Activated CD8-positive, alpha-beta T cell treated with anti-CD3 and anti-CD28 coated beads for 36 hours (primary cell): ENCODE measurements around the gene SF3B6. TPM values are rescaled to one million over a fixed set of nuclear protein-coding genes. Genes with fewer than 3 reads are reported as not detected.
A peak's percentile ranks its signal among the peaks of the same experiment; 100 is the strongest.

ENCODE experiments used
- ATAC-seq: fragments of 200-7000 bp; cut with Tn5 transposase; one replicate; pipeline ENCODE4 v1.10.0; 2021; ENCODE audit warnings: mild to moderate bottlenecking, moderate library complexity
- CTCF ChIA-PET: fragments of 350-600 bp; sonication (Branson Sonifier 250); formaldehyde crosslinking; loops from one replicate; lab custom pipeline; 2021; ENCODE audit warnings: antibody characterized with exemption; lab: Charles Lee
- POLR2A ChIA-PET: fragments of 350-600 bp; sonication (Branson Sonifier 250); formaldehyde crosslinking; loops from one replicate; lab custom pipeline; 2021; ENCODE audit warnings: antibody characterized with exemption; lab: Charles Lee
- DNase-seq: peaks from one replicate; pipeline ENCODE4 v3.0.0-alpha.2; 2020
- H3K27ac Mint-ChIP-seq: one replicate; pipeline ENCODE4 v1.8.0; 2021; ENCODE audit warnings: mild to moderate bottlenecking, mixed read lengths
- H3K27me3 Mint-ChIP-seq: one replicate; pipeline ENCODE4 v1.8.0; 2021; ENCODE audit warnings: mixed read lengths
- H3K36me3 Mint-ChIP-seq: one replicate; pipeline ENCODE4 v1.8.0; 2021; ENCODE audit warnings: low read depth, mixed read lengths
- H3K4me1 Mint-ChIP-seq: one replicate; pipeline ENCODE4 v1.8.0; 2021; ENCODE audit warnings: low read depth, mixed read lengths
- H3K4me3 Mint-ChIP-seq: one replicate; pipeline ENCODE4 v1.8.0; 2021; ENCODE audit warnings: mild to moderate bottlenecking, moderate library complexity, mixed read lengths
- H3K9me3 Mint-ChIP-seq: one replicate; pipeline ENCODE4 v1.8.0; 2021; ENCODE audit warnings: mixed read lengths
- intact Hi-C: fragments of 100-400 bp; cut with micrococcal nuclease; formaldehyde crosslinking; loops from one replicate; pipeline ENCODE4 v1.10.0; 2022
- total RNA-seq, 2 experiments: library from RNA; stranded (reverse); gene quantifications; one replicate each; pipeline ENCODE4 v1.2.3, GENCODE V29; 2021
- TF ChIP-seq, protein P1 (sequence below): fragments of 200-600 bp; IDR thresholded peaks from one replicate; pipeline ENCODE4 v1.8.0; 2022; ENCODE audit warnings: antibody characterized with exemption, mild to moderate bottlenecking

Gene SF3B6
- total RNA-seq, 2 experiments from 2014 or later: 141 to 144 TPM

DNA sequence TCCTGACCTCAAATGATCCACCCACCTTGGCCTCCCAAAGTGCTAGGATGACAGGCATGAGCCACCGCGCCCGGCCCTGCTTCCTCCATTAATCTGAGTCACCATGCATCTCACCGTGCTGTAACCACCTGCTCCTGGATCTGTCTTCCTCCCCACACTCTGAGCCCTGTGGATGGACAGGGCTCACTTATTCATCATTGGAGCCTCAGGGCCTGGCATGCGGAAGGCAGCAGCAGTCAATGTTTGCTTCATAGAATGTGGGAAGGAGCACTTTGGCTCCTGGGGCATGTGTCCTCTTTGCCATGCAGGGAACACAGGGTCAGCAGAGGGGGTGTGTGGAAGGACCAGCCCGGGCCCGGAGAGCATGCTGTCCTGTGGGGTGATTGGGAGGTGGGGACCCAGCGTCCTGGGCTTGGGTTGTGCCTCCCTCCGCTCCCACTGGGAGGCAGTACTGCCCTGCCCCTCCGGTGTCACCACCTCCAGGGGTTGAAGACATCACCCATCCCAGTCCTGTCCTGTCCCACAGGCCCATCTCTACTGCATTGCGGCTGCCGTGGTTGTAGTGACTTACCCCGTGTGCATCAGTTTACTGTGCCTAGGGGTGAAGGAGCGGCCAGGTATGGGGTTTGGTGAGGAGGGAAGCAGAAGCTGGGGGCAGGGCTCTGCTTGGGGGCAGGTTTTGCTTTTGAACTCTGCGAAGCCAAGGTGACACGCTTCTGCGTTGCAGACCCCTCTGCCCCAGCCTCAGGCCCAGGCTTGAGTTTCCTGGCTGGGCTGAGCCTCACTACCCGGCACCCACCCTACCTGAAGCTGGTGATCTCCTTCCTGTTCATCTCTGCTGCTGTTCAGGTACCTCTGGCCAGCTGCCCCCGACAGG, 54.8 kb downstream of the SF3B6 start:
- DNase-seq: peak; percentile 43
- ChIA-PET POLR2A (no interaction called here), CTCF (interaction anchor here (1.2 to 1.3 kb wide), 2 partner anchors 63 to 142 kb away, joined by 4 read pairs; partner anchors contain the start of gene TP53I3)
- peaks cover 2% of the 10 kb centered on the region for H3K4me1 Mint-ChIP-seq
- peaks cover 9% of the 10 kb centered on the region for H3K36me3 Mint-ChIP-seq
- peak; percentile 84 for ATAC-seq
- no peaks in the 10 kb centered on the region for H3K27me3 Mint-ChIP-seq
- no peak overlapping the region for H3K27ac Mint-ChIP-seq
- no peaks in the 10 kb centered on the region for H3K9me3 Mint-ChIP-seq
- intact Hi-C loops: no loop called here
- H3K4me3 Mint-ChIP-seq: no peak overlapping the region
- TF ChIP-seq, protein P1, sequence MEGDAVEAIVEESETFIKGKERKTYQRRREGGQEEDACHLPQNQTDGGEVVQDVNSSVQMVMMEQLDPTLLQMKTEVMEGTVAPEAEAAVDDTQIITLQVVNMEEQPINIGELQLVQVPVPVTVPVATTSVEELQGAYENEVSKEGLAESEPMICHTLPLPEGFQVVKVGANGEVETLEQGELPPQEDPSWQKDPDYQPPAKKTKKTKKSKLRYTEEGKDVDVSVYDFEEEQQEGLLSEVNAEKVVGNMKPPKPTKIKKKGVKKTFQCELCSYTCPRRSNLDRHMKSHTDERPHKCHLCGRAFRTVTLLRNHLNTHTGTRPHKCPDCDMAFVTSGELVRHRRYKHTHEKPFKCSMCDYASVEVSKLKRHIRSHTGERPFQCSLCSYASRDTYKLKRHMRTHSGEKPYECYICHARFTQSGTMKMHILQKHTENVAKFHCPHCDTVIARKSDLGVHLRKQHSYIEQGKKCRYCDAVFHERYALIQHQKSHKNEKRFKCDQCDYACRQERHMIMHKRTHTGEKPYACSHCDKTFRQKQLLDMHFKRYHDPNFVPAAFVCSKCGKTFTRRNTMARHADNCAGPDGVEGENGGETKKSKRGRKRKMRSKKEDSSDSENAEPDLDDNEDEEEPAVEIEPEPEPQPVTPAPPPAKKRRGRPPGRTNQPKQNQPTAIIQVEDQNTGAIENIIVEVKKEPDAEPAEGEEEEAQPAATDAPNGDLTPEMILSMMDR: peak; percentile 38

GRCh38 chr2:24020244-24020643, 55.9 kb downstream of the SF3B6 start:
- intact Hi-C loops: no loop called here
- Mint-ChIP-seq H3K27ac (no peak overlapping the region), H3K4me1 (no peaks in the 10 kb centered on the region), H3K27me3 (no peaks in the 10 kb centered on the region), H3K4me3 (no peak overlapping the region), H3K36me3 (peaks cover 7% of the 10 kb centered on the region), H3K9me3 (no peaks in the 10 kb centered on the region)
- ATAC-seq (no peak), DNase-seq (no peak)
- ChIA-PET CTCF (interaction anchor here (1.2 kb wide), 1 partner anchor 64 kb away, joined by 4 read pairs; the partner anchor contains the start of gene TP53I3), POLR2A (no interaction called here)
- TF ChIP-seq, protein P1: no peak

DNA sequence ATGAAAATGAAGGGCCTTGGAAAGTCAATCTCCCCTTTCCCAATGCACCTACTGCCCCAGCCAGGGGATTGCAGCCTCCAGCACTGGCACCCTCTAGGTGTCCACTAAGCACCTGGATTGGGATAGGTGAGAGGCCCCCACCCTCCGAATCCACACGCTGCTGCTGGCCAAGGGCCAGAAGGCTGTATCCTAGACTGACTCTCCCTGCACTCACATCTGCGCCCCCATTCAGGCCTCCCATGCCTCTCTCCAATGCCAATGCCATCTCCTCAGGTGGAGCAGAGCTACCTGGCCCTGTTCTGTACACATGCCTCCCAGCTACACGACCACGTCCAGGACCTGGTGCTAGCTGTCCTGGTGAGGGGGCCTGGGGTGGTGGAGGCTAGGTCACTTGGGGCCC, 56.4 kb downstream of the SF3B6 start:
- Mint-ChIP-seq H3K27me3 (no peaks in the 10 kb centered on the region), H3K4me1 (no peaks in the 10 kb centered on the region), H3K27ac (no peak overlapping the region), H3K4me3 (no peak overlapping the region), H3K36me3 (peaks cover 7% of the 10 kb centered on the region), H3K9me3 (no peaks in the 10 kb centered on the region)
- ATAC-seq (no peak), DNase-seq (no peak)
- intact Hi-C loops: no loop called here
- ChIA-PET CTCF (interaction anchor here (1.2 kb wide), 1 partner anchor 64 kb away, joined by 4 read pairs; the partner anchor contains the start of gene TP53I3), POLR2A (no interaction called here)
- TF ChIP-seq, protein P1: no peak

GRCh38 chr2:24018241-24018640, 57.9 kb downstream of the SF3B6 start:
- H3K36me3 Mint-ChIP-seq: peaks cover 7% of the 10 kb centered on the region
- peaks cover 2% of the 10 kb centered on the region for H3K27me3 Mint-ChIP-seq
- DNase-seq (no peak), ATAC-seq (no peak)
- no peak overlapping the region for H3K27ac Mint-ChIP-seq
- H3K4me1 Mint-ChIP-seq: no peaks in the 10 kb centered on the region
- no peaks in the 10 kb centered on the region for H3K9me3 Mint-ChIP-seq
- intact Hi-C loops: no loop called here
- H3K4me3 Mint-ChIP-seq: no peak overlapping the region
- TF ChIP-seq, protein P1: no peak
- ChIA-PET CTCF (no interaction called here), POLR2A (no interaction called here)

- peaks cover 3% of the 10 kb centered on the region for H3K36me3 Mint-ChIP-seq
- no peaks in the 10 kb centered on the region for H3K4me1 Mint-ChIP-seq
- POLR2A ChIA-PET: no interaction called here
- peaks cover 2% of the 10 kb centered on the region for H3K27me3 Mint-ChIP-seq
- TF ChIP-seq, protein P1: no peak
- no peak overlapping the region for H3K4me3 Mint-ChIP-seq
- no peak overlapping the region for H3K27ac Mint-ChIP-seq
- ATAC-seq (no peak), DNase-seq (no peak)
- intact Hi-C loops: no loop called here
- no peaks in the 10 kb centered on the region for H3K9me3 Mint-ChIP-seq
- CTCF ChIA-PET: no interaction called here
These were observed 58.4 kb downstream of the SF3B6 start for GRCh38 chr2:24017711-24018110.
